ENCODE measurements around the gene AFF1.

GRCh38 chr4:87120010-87120409 lies 185.2 kb downstream of the AFF1 start:
- TF ChIP-seq, protein P1, sequence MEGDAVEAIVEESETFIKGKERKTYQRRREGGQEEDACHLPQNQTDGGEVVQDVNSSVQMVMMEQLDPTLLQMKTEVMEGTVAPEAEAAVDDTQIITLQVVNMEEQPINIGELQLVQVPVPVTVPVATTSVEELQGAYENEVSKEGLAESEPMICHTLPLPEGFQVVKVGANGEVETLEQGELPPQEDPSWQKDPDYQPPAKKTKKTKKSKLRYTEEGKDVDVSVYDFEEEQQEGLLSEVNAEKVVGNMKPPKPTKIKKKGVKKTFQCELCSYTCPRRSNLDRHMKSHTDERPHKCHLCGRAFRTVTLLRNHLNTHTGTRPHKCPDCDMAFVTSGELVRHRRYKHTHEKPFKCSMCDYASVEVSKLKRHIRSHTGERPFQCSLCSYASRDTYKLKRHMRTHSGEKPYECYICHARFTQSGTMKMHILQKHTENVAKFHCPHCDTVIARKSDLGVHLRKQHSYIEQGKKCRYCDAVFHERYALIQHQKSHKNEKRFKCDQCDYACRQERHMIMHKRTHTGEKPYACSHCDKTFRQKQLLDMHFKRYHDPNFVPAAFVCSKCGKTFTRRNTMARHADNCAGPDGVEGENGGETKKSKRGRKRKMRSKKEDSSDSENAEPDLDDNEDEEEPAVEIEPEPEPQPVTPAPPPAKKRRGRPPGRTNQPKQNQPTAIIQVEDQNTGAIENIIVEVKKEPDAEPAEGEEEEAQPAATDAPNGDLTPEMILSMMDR (conservative IDR thresholded peaks at IDR 0.05; ENCODE audit: low read length), result no peak
- no peak for TF ChIP-seq EZH2phosphoT487 (IDR thresholded peaks at IDR 0.05; ENCODE audit: borderline replicate concordance, low read depth, low read length)
